Left lung (tissue), 10 donors: Measurements from ENCODE around the gene DLG3. TPM values are rescaled to one million over a fixed set of nuclear protein-coding genes. Genes with fewer than 3 reads are reported as not detected.

Experiments used
- ATAC-seq: fragments of 200-7000 bp; cut with Tn5 transposase; one replicate; pipeline ENCODE4 v1.9.1; 2020; ENCODE audit warnings: moderate library complexity
- DNase-seq, 4 donors: peaks; one replicate each; pipeline ENCODE4 v3.0.0-alpha.2; 2013 to 2020
- H3K27ac ChIP-seq, 2 donors: fragments of 200-600 bp; sonication (generic) in 1 of 2; one replicate each; pipeline versions ENCODE4 v1.5.0 to v1.8.0; 2020 to 2021
- H3K27me3 ChIP-seq, 2 donors: fragments of 200-600 bp; sonication (generic) in 1 of 2; one replicate each; pipeline versions ENCODE4 v1.5.0 to v1.8.0; 2020 to 2021
- H3K36me3 ChIP-seq, 2 donors: fragments of 200-600 bp; sonication (generic) in 1 of 2; one replicate each; pipeline versions ENCODE4 v1.5.0 to v1.8.0; 2020 to 2021
- H3K4me1 ChIP-seq, 2 donors: fragments of 200-600 bp; one replicate each; pipeline ENCODE4 v1.8.0; 2021
- H3K4me3 ChIP-seq, 2 donors: fragments of 200-600 bp; sonication (generic) in 1 of 2; one replicate each; pipeline versions ENCODE4 v1.5.0 to v1.8.0; 2020 to 2021; ENCODE audit warnings: mild to moderate bottlenecking in 1 of 2
- H3K9me3 ChIP-seq, 2 donors: fragments of 200-600 bp; sonication (generic) in 1 of 2; one replicate each; pipeline versions ENCODE4 v1.5.0 to v1.8.0; 2020 to 2021
- CTCF ChIP-seq, 2 donors: fragments of 200-600 bp; sonication (generic) in 1 of 2; IDR thresholded peaks; one replicate each; pipeline versions ENCODE4 v1.5.0 to v1.8.0; 2021; ENCODE audit warnings: antibody characterized with exemption in 2 of 2
- intact Hi-C, 2 donors: fragments of 100-400 bp; cut with DNase I; formaldehyde crosslinking; loops; one replicate each; pipeline versions ENCODE4 v1.11.2 to v1.14.2; 2022
- polyA plus RNA-seq, 6 donors: library from polyadenylated mRNA; unstranded; fragments of 120-200 nt; gene quantifications; one replicate each; pipeline ENCODE4 v1.2.1, GENCODE V29; 2013; ENCODE audit not compliant: insufficient read length in 6 of 6
- total RNA-seq, 2 donors: library from RNA; stranded (reverse); fragmentation: NEBNext Ultra II Directional; extraction: Animal tissue kit (Norgen Biotek cat#: 25700); gene quantifications; one replicate each; pipeline ENCODE4 v1.2.1, GENCODE V29; 2021
- donor health status: DM: no; HTN: yes; CAD: no.
- donor health status: DM: no; HTN: no; CAD: no.

Gene DLG3
- total and polyA plus RNA-seq, 8 donors, result 22.3 to 56.2 (median 50.9) TPM

GRCh38 chrX:70554523-70554922 lies 109.9 kb downstream of the DLG3 start:
- intact Hi-C loops, result loop anchor here in 1 of 2 donors (10.0 kb wide), 1 partner anchor 100 kb away; no protein-coding TSS in a partner anchor

GRCh38 chrX:70554948-70555347 lies 110.3 kb downstream of the DLG3 start:
- Histone ChIP-seq H3K4me3 (no peak overlapping the region), H3K36me3 (no peaks in the 10 kb centered on the region), H3K27me3 (no peaks in the 10 kb centered on the region), H3K4me1 (no peaks in the 10 kb centered on the region), H3K27ac (no peak overlapping the region), H3K9me3 (no peaks in the 10 kb centered on the region)
- intact Hi-C loops, result loop anchor here in 1 of 2 donors (10.0 kb wide), 1 partner anchor 100 kb away; no protein-coding TSS in a partner anchor
- no peak for TF ChIP-seq CTCF (IDR thresholded peaks at IDR 0.05)
- ATAC-seq (no peak), DNase-seq (no peak)

More at GRCh38 chrX:70554523-70554922, 109.9 kb downstream of the DLG3 start:
- no peaks in the 10 kb centered on the region for H3K9me3 ChIP-seq
- ATAC-seq (no peak), DNase-seq (no peak)
- no peaks in the 10 kb centered on the region for H3K27me3 ChIP-seq
- TF ChIP-seq CTCF (IDR thresholded peaks at IDR 0.05), result no peak
- H3K27ac ChIP-seq, result no peak overlapping the region
- H3K4me3 ChIP-seq, result no peak overlapping the region
- no peaks in the 10 kb centered on the region for H3K4me1 ChIP-seq
- no peaks in the 10 kb centered on the region for H3K36me3 ChIP-seq

Other genes starting within 250 kb of the DLG3 start
- gene AWAT1, start 210.2 kb upstream of the DLG3 start, total RNA-seq, result not detected
- under 1 TPM in 3 of 6 donors, not detected in 3; 0.13 to 0.36 (median 0.13) TPM for gene AWAT1, start 210.2 kb upstream of the DLG3 start, polyA plus RNA-seq
- gene P2RY4, start 184.6 kb upstream of the DLG3 start, total RNA-seq, result under 1 TPM in 1 of 2 donors, not detected in 1; 0.26 TPM
- under 1 TPM; 0.38 to 0.73 (median 0.47) TPM for gene P2RY4, start 184.6 kb upstream of the DLG3 start, polyA plus RNA-seq
- gene ARR3, start 176.5 kb upstream of the DLG3 start, total RNA-seq, result not detected
- 1 to 10 TPM; 1.2 to 2.1 (median 1.6) TPM for gene ARR3, start 176.5 kb upstream of the DLG3 start, polyA plus RNA-seq
- gene RAB41, start 162.7 kb upstream of the DLG3 start, total RNA-seq, result not detected
- gene RAB41, start 162.7 kb upstream of the DLG3 start, polyA plus RNA-seq, result 1 to 10 TPM in 5 of 6 donors, under 1 TPM in 1; 0.71 to 1.9 (median 1.3) TPM
- gene PDZD11, start 154.9 kb upstream of the DLG3 start, total RNA-seq, result 10 to 100 TPM; 29.9 to 39.2 TPM
- 10 to 100 TPM; 50.2 to 60.9 (median 56.8) TPM for gene PDZD11, start 154.9 kb upstream of the DLG3 start, polyA plus RNA-seq
- 1 to 10 TPM; 1.6 to 4.6 TPM for gene KIF4A, start 154.7 kb upstream of the DLG3 start, total RNA-seq
- gene KIF4A, start 154.7 kb upstream of the DLG3 start, polyA plus RNA-seq, result 10 to 100 TPM; 11.6 to 30.4 (median 15.7) TPM
- not detected for gene GDPD2, start 21.5 kb upstream of the DLG3 start, total RNA-seq
- gene GDPD2, start 21.5 kb upstream of the DLG3 start, polyA plus RNA-seq, result under 1 TPM; 0.12 to 0.38 (median 0.20) TPM